Left cardiac atrium (tissue), 4 donors: ENCODE results near the gene S100A2. TPM values are rescaled to one million over a fixed set of nuclear protein-coding genes. Genes with fewer than 3 reads are reported as not detected.
"Not testable (repeated sequence)": the region's sequence is repeated elsewhere in the genome, so short reads cannot be mapped to it uniquely, and the experiment has no call there.

Experiments used
- ATAC-seq, 2 donors: fragments of 200-7000 bp; cut with Tn5 transposase; one replicate each; pipeline ENCODE4 v1.9.1; 2020; ENCODE audit warnings: mild to moderate bottlenecking in 2 of 2, moderate library complexity in 2 of 2
- DNase-seq: peaks from one replicate; pipeline ENCODE4 v3.0.0-alpha.2; 2020
- intact Hi-C, 2 donors: fragments of 100-400 bp; cut with DNase I; formaldehyde crosslinking; loops; one replicate each; pipeline versions ENCODE4 v1.14.1 to v1.15.1; 2022 to 2023
- total RNA-seq, 2 donors: library from RNA; stranded (reverse); fragmentation: NEBNext Ultra II Directional; extraction: Animal tissue kit (Norgen Biotek cat#: 25700); gene quantifications; one replicate each; pipeline ENCODE4 v1.2.1, GENCODE V29; 2021
- donor health status: DM: no; HTN: yes; CAD: no.
- donor health status: DM: no; HTN: yes; CAD: no; lungs with severe emphysema.
- donor health status: DM: yes; HTN: yes; CAD: no.
- donor health status: Dilated cardiomyopathy.

S100A2 gene
- total RNA-seq, 2 donors from 2014 or later: 0.84 TPM; not detected in 1

DNA sequence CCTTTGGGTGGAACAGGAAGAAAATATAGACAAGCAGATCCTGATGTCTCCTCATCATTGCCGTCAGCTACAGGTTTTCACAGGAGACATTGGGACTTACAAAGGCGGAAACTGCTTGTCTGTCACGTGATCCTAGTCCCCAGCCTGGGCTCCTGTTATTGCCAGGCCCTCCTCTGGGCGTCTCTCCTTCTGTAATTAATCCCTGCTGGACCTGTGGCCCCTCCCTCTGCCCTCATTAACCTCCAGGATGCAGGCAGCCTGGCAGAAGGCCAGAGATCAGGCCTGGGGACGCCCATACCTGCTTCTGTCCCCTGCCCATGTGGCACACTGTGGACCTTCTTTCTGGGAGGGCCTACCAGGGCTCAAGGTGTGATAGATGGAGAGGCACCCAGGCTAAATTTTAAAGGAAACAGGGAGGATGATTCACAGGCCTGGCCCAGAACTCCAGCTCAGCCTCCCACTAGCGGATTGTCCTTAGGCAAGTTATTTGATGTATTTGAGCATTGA is 27.3 kb downstream of the S100A2 start:
- intact Hi-C loops: no loop called here
- no peak for DNase-seq
- ATAC-seq: no peak

DNA sequence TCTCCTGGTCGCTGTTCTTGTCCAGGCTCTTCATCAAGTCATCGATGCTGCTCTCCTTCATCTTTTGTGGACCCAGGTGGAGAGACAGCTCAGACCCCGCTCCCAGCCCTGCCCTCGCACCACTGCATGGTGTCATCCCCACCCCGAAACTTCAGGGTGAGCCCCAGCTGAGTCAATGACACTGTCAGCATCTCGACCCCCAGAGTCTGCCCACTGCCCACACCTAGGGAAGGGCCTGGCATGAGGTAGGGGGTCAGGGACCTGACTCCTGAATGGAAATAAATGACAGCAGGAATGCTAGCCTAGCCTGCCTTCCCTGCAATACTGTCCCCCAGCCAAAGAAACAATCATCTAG is 28.3 kb downstream of the S100A2 start:
- ATAC-seq: no peak
- intact Hi-C loops: no loop called here
- DNase-seq: no peak

DNA sequence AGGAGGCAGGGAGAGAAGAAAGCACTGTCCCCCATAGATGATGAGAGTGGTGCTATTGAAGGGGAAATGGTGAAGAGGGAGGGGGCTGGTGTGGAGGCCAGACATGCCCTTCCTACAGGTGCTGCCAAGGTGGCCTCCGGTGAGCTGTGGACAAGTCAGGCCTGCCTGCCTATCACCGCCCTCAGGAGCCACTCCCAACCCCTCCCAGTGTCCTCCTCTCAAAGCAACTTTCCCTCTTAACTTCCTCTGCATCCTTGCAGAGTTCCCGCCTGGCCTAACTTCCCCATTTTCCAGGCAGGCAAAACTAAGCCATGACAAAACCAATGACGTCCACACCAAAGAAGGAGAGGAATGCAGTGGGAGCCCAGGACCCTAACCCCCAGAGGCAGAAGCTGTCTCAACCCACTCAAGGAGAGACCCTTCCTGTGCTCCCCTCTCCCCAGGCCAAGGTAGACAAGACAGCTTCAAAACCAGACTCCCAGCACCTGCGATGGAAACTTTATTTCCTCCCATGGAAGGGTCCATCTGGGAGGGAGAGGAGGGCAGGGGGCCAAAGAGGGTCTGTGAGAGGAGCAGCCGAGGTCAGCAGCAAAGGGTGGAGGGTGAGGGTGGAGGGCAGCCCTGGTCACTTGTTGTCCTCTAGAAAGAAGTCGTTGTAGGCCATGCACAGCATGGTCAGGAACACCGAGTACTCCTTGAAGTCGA is 28.8 kb downstream of the S100A2 start:
- ATAC-seq: peak in 1 of 2 donors; percentile 1
- intact Hi-C loops: no loop called here
- DNase-seq: no peak

DNA sequence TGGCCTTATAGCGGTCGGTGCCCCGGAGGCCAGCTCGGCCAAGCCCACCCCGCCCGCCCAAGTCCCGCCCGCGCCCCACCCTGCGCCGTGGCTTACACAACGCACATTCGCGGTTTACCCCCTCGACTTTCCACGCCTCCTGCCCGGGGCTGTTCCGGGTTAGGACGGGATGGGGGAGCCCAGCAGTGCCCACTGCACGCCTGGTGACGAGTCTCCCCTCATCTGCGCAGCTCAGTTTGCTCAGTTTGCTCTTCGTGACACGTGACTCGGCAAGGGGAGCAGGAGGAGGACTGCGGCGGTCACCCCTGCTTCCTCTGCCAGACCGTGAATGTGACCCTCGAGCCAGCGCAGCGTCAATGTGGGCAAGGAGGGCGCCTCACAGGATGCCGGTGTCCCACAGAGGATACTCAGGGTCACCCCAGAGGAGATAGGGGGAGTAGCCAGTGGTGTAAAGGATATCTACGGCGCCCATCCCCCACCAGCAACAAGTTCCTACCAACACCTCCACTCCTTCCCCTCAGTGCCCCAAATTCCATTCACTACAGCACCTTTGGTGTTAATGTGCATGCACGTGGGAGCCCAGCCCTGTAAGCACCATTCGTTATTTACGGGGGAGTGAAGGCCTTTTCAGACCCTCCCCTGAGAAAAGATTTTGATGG is 29.5 kb downstream of the S100A2 start:
- peak; percentile 81 to 86 for ATAC-seq
- peak; percentile 93 for DNase-seq
- intact Hi-C loops: no loop called here

DNA sequence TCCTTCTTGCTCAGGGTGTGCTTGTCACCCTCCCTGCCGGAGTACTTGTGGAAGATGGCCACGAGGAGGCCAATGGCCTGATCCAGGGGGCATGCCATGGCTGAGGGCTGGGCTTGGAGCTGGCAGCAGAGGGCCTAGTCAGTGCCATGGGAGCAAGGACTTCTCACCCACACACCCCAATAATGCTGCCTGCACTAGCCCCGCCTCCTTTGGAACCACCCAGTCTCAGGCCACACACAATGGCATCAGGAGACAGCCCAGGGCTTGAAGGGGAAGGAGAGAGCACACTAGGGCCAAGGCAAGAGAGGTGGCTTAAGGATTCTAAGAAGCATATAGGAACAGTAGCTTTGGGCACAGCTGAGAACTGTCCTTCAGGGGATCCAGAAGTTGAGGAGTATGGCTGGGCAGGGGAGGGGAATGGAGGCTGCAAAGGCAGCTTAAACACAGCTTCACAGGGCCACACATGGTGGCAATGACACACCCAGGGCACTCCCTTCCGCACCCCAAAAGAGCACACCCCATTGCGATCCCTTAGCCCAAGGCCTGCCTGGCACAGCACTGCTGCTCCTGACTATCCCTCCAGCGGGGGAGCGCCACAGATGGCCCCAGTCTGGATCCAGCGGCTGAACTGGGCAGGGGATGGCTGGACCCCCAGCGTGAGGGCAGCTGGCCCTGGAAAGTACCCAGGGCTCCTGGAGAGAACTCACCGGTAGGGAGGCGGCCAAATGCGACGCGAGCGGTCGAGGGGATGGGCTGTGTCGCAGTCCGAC is 30.2 kb downstream of the S100A2 start, which contains the start of gene S100A6:
Gene S100A6 (minus strand): TSS at position 750 of the 770 bp plus-strand sequence. CDS start 652 bp downstream, at position 98.
- intact Hi-C loops: loop anchor here in 1 of 2 donors (2.0 kb wide), 1 partner anchor 31 kb away; no protein-coding TSS in a partner anchor
- DNase-seq: peak; percentile 69
- peak; percentile 56 to 66 for ATAC-seq

DNA sequence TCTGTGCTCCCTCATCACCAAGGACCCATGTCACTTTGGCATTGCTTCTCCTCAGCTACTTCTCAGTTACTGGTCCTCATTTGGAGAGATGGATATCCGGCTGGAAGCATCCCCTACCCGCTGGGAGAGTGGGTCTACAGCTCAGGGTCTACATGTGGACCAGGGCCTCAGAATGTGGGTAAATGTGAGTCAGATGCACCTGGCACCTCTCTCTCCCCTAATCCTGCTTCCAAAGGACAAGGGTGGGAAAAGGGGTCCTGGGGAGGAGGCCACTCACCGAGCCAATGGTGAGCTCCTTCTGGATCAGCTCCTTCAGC is 30.8 kb downstream of the S100A2 start:
- DNase-seq (no peak), ATAC-seq (no peak)
- intact Hi-C loops: loop anchor here (2.0 to 5.0 kb wide), 2 partner anchors 32 kb away; partner anchors contain the start of gene S100A2 (in 1 of the 2)

DNA sequence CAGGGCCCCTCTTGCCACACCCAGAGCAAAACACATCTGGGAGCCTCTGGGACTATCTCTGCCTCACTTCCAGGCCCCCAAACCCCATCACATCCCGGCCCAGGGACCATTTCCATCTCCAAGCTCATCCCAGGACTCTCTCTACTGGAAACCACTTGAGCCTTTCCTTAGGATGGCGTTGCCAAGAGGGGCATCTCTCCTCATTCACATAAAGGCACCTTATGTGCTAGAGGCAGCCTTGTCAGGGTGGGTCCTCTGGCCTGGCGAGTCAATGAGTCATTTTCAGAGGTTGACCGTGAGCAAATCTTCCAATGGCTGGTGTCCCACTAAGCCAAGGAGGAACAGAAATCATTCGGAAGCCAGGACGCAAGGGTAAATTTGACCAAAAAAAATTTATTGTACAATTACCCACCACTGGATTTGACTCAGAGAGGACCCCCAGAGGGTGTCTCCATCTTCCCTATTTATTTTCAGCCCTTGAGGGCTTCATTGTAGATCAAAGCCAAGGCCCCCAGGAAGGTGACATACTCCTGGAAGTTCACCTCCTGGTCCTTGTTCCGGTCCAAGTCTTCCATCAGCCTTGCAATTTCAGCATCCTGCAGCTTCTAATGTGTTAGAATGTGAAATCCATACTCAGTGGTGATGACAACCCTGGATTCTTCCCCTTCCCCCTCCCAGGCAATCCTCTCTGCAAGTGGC is 31.3 kb downstream of the S100A2 start:
- intact Hi-C loops: loop anchor here (2.0 to 5.0 kb wide), 2 partner anchors 32 to 33 kb away; partner anchors contain the start of gene S100A2 (in 1 of the 2)
- DNase-seq (no peak), ATAC-seq (peak in 1 of 2 donors; percentile 0)

DNA sequence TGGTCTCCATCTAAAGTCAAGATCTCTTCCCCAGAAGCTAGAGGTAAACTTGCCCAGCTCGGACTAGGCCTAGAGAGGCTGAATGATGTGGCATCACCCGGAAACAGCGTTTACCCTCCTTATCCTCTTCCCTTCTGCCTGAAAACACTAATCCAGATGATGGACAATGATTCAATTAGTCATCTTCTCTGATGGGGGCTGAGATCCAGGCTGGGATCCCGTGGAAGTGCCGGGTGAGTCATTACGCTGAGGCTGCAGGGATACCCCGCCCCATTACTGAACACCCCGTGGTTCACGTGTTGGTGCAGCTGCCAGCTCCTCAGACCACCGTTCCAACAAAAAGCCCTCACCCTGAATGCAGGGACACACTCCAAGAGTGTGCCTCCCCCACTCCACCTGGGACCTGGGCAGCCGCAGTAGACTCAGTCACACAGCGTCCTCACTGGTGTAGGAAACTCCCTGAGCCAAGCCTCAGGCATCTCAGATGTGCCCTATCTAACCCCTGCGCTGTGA is 31.9 kb downstream of the S100A2 start:
- intact Hi-C loops: loop anchor here (2.0 to 5.0 kb wide), 2 partner anchors 33 to 34 kb away; partner anchors contain the start of gene S100A2 (in 1 of the 2)
- DNase-seq (peak; percentile 75), ATAC-seq (peak in 1 of 2 donors; percentile 55)

DNA sequence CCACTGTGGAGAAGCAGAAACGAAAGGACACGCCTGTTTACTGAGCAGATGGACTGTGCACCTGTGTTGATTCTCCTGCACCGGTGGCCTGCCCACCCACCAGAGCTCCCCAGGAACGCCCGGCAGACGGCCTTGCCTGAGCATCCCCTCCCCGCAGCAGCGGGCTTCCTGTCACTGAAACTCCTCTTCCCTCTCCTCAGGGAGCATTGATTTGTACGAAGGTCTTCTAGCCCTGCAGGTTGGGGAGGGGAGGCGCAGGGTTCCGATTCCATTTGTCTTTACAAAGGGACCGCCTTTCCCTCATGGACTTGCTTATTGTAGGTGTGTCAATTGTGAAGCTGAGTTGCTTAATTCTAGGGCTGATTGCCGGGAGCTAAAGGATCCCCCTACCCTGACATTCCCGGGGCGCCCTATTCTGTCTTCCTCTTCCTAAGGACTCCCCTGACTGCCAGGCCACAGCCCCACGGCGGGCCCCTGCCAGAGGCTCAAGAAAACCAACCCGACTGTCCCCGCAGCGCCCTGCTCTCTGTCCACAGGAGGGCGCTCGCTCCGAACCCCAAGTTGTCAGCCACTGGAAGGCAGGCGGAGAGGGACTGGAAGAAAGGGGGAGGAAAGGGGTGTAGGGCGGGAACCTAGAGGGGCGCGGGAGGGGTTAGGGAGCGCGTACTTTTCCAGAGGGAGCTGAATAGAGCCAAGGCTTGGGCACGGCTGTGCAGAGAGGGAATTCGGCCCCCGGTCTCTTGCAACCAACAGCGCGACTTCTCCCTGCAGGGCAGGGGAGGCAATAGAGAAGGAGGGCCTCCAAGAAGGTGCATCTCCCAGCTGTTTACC is 32.7 kb downstream of the S100A2 start:
- ATAC-seq: peak; percentile 43 to 49
- DNase-seq: peak; percentile 88
- intact Hi-C loops: loop anchor here in 1 of 2 donors (5.0 kb wide), 1 partner anchor 34 kb away; the partner anchor contains the start of gene S100A2

DNA sequence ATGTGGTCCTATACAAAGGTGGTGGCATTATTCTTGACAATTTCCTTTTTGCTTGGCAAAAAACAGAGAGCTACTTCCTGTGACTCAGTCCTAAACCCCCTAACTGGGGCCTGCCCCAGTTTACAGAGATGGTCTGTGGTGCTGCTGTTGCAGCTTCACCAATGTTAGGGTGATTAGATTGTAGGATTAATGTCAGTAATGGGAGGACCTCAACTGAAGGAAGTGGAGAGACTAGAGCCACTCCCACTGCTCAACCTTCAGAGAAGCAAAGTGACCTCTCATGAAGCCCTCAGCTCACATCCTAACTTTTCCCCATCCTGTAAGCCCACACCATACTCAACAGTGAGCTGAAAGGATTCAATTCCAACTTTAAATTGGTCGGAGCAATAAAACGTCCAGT is 33.5 kb downstream of the S100A2 start:
- intact Hi-C loops: loop anchor here in 1 of 2 donors (5.0 kb wide), 1 partner anchor 35 kb away; the partner anchor contains the start of gene S100A2
- DNase-seq: no peak
- ATAC-seq: no peak

DNA sequence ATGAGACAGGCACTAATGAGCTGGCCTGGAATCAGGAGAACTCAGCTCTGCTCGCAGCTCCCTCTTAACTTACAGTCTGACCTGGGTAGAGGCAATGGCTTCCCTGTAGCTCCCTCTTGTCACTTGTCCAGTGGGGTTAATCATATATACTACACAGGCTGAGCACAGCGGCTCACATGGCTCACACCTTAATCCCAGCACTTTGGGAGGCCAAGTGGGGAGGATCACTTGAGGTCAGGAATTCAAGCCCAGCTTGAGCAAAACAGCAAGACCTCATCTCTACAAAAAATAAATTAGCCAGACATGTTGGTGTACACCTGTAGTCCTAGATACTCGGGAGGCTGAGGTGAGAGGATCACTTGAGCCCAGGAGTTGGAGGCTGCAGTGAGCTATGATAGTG is 34.0 kb downstream of the S100A2 start:
- DNase-seq (no peak), ATAC-seq (no peak)
- intact Hi-C loops: loop anchor here in 1 of 2 donors (5.0 kb wide), 1 partner anchor 36 kb away; the partner anchor contains the start of gene S100A2

DNA sequence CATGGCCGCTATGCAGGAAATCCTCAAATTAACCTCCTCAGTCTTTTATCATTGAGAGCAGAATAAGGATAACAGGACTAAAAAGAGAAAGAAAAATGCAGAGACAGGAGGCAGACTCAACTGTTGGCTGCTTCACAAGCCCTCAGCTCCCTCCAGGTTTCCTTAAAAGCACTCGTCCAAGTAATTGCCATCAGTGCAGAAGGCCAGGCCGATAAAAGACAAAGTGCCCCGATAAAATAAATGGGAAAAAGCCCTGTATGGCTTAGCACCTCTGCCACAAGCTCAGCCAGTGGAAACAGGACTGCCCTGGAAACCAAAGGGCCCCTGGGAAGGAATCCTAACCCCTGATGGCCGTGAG is 38.0 kb downstream of the S100A2 start:
- no peak for ATAC-seq
- intact Hi-C loops: no loop called here
- no peak for DNase-seq

DNA sequence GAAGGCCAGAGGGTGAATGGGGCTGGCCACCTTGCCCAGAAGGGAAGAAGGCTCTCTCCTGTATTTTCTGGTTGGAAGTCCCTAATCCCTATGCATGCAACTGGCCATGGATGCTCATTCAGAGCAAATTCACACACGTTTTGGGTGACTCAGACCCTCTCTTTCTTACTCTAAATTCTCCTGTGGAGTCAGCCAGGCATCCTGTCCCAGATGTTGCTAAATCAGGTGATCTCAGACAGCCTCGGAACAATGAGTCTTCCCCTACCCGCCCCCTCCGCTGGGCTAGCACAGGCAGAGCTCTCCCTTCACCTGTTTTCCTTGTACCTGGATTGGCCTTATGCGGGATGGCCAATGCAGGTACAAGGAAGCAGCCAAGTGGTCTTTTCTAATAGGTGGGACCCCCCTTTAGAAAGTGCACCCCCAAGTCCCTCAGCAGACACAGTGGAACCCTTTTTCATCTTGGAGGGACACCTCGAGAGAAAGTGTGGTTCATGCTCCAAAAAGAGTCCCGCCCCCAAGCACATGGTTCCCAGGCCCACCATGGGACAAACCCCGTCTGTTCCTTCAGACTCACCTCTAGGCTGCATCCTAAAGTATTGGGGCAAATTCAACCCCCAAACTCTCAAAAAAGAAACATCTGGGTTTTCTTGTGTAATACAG is 38.5 kb downstream of the S100A2 start:
- intact Hi-C loops: no loop called here
- no peak for DNase-seq
- ATAC-seq: peak in 1 of 2 donors; percentile 10

DNA sequence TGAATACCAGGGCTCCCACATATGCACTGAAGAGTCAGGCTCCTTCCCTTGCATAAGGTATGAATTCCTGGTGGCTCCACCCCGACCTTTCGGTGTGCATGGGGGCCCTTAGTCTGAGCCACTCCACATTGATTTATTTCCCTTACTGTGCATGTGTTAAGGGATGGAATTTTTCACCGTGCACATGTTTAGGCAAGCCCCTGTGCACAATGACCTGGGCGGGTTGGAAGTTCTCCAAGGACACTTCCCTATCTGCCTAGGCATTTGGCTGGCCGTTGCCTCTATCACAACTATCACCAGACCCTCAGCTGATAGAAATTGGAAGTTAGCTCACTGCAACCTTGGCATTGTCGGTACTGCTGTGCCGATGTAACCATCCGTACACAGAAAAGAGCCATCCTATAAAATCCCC is 39.5 kb downstream of the S100A2 start:
- peak in 1 of 2 donors; percentile 48 for ATAC-seq
- intact Hi-C loops: no loop called here
- no peak for DNase-seq

DNA sequence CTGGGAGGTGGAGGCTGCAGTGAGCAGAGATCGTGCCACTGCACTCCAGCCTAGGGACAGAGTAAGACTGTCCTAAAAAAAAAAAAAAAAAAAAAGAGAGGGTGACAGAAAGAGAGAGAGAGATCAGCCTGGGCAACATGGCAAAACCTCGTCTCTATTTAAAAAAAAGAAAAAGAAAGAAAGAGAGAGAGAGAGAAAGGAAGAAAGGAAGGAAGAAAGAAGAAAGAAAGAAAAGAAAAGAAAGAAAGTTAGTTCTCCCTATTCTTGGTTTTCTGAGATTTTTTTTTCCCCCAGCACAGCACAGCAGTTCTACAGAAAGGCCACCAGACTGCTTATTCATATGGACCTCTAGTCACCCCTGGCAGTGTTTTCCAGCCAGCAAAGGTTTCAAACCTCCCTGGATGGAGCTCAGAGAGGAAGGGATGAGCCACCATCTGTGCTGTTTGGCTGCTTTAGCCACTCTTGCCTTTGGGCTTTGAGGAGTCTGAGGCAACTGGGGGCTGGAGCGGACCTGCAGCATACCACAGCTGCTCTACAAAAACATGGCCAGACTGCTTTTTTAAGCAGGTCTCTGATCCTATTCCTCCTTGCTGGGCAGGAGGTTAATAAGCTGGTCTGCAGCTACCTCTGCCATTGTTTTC is 40.4 kb downstream of the S100A2 start:
- ATAC-seq (peak in 1 of 2 donors; percentile 63), DNase-seq (no peak)
- intact Hi-C loops: no loop called here

DNA sequence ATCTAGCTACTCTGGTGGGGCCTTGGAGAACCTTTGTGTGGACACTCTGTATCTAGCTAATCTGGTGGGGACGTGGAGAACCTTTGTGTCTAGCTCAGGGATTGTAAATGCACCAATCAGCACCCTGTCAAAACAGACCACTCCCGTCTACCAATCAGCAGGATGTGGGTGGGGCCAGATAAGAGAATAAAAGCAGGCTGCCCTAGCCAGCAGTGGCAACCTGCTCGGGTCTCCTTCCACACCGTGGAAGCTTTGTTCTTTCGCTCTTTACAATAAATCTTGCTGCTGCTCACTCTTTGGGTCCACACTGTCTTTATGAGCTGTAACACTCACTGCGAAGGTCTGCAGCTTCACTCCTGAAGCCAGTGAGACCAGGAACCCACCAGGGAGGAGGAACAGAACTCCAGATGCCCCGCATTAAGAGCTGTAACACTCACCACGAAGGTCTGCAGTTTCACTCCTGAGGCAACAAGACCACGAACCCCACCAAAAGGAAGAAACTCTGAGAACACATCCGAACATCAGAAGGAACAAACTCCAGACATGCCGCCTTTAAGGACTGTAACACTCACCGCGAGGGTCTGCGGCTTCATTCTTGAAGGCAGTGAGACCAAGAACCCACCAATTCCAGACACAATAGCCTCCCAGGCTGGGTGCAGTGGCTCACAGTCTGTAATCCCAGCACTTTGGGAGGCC is 43.1 kb downstream of the S100A2 start:
- DNase-seq, intact Hi-C loops, ATAC-seq: not testable (repeated sequence)
